Measurements from ENCODE around the gene RAB44. TPM values are rescaled to one million over a fixed set of nuclear protein-coding genes. Genes with fewer than 3 reads are reported as not detected.

Gene RAB44
- total and polyA plus RNA-seq, 2 donors from 2014 or later: 1.5 TPM; not detected in 1

DNA sequence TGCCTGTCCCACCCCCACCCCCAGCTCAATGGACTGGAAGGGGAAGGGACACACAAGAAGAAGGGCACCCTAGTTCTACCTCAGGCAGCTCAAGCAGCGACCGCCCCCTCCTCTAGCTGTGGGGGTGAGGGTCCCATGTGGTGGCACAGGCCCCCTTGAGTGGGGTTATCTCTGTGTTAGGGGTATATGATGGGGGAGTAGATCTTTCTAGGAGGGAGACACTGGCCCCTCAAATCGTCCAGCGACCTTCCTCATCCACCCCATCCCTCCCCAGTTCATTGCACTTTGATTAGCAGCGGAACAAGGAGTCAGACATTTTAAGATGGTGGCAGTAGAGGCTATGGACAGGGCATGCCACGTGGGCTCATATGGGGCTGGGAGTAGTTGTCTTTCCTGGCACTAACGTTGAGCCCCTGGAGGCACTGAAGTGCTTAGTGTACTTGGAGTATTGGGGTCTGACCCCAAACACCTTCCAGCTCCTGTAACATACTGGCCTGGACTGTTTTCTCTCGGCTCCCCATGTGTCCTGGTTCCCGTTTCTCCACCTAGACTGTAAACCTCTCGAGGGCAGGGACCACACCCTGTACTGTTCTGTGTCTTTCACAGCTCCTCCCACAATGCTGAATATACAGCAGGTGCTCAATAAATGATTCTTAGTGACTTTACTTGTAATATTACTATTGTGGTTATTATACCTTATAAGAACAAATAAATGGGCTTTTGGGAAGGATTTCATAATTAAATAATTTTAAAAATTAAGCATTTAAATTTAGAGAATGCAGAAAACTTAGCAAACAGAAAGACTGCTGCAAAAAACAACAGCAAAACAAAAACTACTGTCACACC, 10.7 kb upstream of the RAB44 start:
- Histone ChIP-seq H3K4me3 (ENCODE audit: low read length in 3 of 3) (no peak overlapping the region), H3K27ac (ENCODE audit: low read depth in 2 of 2, low read length in 2 of 2) (no peak overlapping the region), H3K27me3 (ENCODE audit: control insufficient read depth, insufficient read depth, low read length) (no peaks in the 10 kb centered on the region), H3K9me3 (ENCODE audit: control insufficient read depth in 2 of 3, insufficient read depth in 1 of 3, low read length in 3 of 3) (no peaks in the 10 kb centered on the region), H3K36me3 (ENCODE audit: control insufficient read depth in 2 of 3, insufficient read depth in 3 of 3, low read length in 3 of 3) (peaks cover 0 to 20% (median 8%) of the 10 kb centered on the region in 3 donors), H3K4me1 (ENCODE audit: control insufficient read depth in 2 of 3, insufficient read depth in 2 of 3, low read depth in 1 of 3, low read length in 3 of 3) (peaks cover 0 to 12% (median 8%) of the 10 kb centered on the region in 3 donors), H3K9ac (ENCODE audit: low read length in 3 of 3) (no peak overlapping the region)
- intact Hi-C loops (cut with DNase I): no loop called here
- TF ChIP-seq, protein P1, sequence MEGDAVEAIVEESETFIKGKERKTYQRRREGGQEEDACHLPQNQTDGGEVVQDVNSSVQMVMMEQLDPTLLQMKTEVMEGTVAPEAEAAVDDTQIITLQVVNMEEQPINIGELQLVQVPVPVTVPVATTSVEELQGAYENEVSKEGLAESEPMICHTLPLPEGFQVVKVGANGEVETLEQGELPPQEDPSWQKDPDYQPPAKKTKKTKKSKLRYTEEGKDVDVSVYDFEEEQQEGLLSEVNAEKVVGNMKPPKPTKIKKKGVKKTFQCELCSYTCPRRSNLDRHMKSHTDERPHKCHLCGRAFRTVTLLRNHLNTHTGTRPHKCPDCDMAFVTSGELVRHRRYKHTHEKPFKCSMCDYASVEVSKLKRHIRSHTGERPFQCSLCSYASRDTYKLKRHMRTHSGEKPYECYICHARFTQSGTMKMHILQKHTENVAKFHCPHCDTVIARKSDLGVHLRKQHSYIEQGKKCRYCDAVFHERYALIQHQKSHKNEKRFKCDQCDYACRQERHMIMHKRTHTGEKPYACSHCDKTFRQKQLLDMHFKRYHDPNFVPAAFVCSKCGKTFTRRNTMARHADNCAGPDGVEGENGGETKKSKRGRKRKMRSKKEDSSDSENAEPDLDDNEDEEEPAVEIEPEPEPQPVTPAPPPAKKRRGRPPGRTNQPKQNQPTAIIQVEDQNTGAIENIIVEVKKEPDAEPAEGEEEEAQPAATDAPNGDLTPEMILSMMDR (IDR thresholded peaks at IDR 0.05; ENCODE audit: borderline replicate concordance, extremely low read depth, insufficient read depth): no peak
- DNase-seq (no peak), FAIRE-seq (no peak)

DNA sequence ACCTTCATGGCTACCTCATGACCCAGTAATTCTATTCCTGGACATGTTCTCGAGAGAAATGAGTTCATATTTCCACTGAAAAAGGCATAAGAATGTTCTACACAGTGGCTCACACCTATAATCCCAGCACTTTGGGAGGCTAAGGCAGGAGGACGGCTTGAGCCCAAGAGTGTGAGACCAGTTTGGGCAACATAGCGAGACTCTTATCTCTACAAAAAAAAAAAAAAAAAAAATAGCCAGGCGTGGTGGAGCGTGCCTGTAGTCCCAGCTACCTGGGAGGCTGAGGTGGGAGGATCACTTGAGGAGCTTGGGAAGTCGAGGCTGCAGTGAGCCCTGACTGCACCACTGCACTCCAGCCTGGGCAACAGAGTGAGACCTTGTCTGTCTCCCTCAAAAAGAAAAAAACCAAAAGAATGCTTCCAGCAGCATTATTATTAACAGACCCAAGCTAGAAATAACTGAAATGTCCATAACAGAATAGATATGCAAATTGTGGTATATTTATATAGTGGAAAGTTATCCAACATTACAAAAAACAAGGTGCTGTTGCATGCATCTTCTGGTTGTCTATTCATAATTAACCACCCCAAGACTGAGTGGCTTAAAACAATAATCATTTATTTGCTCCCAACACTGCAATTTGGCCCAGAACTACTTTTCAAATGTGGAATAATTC, 9.4 kb upstream of the RAB44 start:
- no peak overlapping the region for H3K4me3 ChIP-seq (ENCODE audit: low read length in 3 of 3)
- peaks cover 0 to 20% (median 8%) of the 10 kb centered on the region in 3 donors for H3K36me3 ChIP-seq (ENCODE audit: control insufficient read depth in 2 of 3, insufficient read depth in 3 of 3, low read length in 3 of 3)
- H3K9me3 ChIP-seq (ENCODE audit: control insufficient read depth in 2 of 3, insufficient read depth in 1 of 3, low read length in 3 of 3): no peaks in the 10 kb centered on the region
- DNase-seq (no peak), FAIRE-seq (no peak)
- intact Hi-C loops (cut with DNase I): no loop called here
- no peak overlapping the region for H3K27ac ChIP-seq (ENCODE audit: low read depth in 2 of 2, low read length in 2 of 2)
- TF ChIP-seq, protein P1 (IDR thresholded peaks at IDR 0.05; ENCODE audit: borderline replicate concordance, extremely low read depth, insufficient read depth): no peak
- no peaks in the 10 kb centered on the region for H3K27me3 ChIP-seq (ENCODE audit: control insufficient read depth, insufficient read depth, low read length)
- H3K9ac ChIP-seq (ENCODE audit: low read length in 3 of 3): no peak overlapping the region
- peaks cover 0 to 3% (median 0%) of the 10 kb centered on the region in 3 donors for H3K4me1 ChIP-seq (ENCODE audit: control insufficient read depth in 2 of 3, insufficient read depth in 2 of 3, low read depth in 1 of 3, low read length in 3 of 3)

DNA sequence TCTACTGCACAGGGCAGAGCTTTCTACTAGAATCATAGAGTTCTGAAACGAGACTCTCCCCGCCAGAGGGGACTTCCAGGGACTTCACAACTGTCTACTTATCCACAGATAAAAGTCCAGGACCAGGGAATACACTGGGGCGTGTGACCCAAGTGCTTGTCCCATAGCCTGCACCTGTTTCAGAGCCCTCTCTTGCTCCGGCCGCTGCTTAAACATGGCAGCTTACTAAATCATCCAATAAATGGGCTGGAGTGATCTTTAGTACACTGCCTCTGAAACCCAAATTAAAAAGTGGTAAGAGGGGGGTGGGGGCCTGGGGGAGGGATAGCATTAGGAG, 8.9 kb upstream of the RAB44 start:
- Histone ChIP-seq H3K27ac (ENCODE audit: low read depth in 2 of 2, low read length in 2 of 2) (no peak overlapping the region), H3K27me3 (ENCODE audit: control insufficient read depth, insufficient read depth, low read length) (no peaks in the 10 kb centered on the region), H3K36me3 (ENCODE audit: control insufficient read depth in 2 of 3, insufficient read depth in 3 of 3, low read length in 3 of 3) (peaks cover 0 to 20% (median 8%) of the 10 kb centered on the region in 3 donors), H3K9me3 (ENCODE audit: control insufficient read depth in 2 of 3, insufficient read depth in 1 of 3, low read length in 3 of 3) (no peaks in the 10 kb centered on the region), H3K9ac (ENCODE audit: low read length in 3 of 3) (no peak overlapping the region), H3K4me3 (ENCODE audit: low read length in 3 of 3) (no peak overlapping the region), H3K4me1 (ENCODE audit: control insufficient read depth in 2 of 3, insufficient read depth in 2 of 3, low read depth in 1 of 3, low read length in 3 of 3) (no peaks in the 10 kb centered on the region)
- TF ChIP-seq, protein P1 (IDR thresholded peaks at IDR 0.05; ENCODE audit: borderline replicate concordance, extremely low read depth, insufficient read depth): no peak
- FAIRE-seq: no peak
- intact Hi-C loops (cut with DNase I): no loop called here
- DNase-seq: no peak
